ENCODE results near the gene SLX4. TPM values are rescaled to one million over a fixed set of nuclear protein-coding genes. Genes with fewer than 3 reads are reported as not detected.

SLX4 gene
- total RNA-seq, 1 donor from 2014 or later = 1.3 TPM

DNA sequence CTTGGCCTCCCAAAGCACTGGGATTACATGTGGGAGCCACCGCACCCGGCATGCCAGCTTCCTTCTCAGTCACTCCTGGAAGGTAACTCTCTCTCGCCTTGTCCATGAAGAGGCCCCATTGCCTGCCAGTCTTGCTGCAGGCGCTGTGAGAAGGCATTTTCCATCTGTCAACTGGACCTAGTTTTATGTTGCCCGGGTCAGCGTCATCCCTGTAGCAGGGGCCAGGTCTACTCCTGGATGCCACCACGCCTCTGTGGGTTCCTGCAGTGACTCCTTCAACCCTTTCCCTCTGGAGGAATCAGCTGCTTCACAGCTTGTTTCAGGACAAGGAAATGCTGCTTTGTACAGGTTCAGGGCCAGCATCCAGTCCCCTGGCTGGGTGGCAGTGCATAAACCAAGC is 31.6 kb downstream of the SLX4 start:
- H3K4me3 ChIP-seq (ENCODE audit: low read depth, low read length) = no peak overlapping the region
- no peaks in the 10 kb centered on the region for H3K36me3 ChIP-seq (ENCODE audit: control insufficient read depth, insufficient read depth, low read length)
- FAIRE-seq = no peak
- TF ChIP-seq CTCF (IDR thresholded peaks at IDR 0.05; ENCODE audit: insufficient read depth, low read length, severe bottlenecking) = no peak
- no peaks in the 10 kb centered on the region for H3K27me3 ChIP-seq (ENCODE audit: control insufficient read depth, insufficient read depth, low read length)
- no peak for DNase-seq (ENCODE audit: low read depth)

DNA sequence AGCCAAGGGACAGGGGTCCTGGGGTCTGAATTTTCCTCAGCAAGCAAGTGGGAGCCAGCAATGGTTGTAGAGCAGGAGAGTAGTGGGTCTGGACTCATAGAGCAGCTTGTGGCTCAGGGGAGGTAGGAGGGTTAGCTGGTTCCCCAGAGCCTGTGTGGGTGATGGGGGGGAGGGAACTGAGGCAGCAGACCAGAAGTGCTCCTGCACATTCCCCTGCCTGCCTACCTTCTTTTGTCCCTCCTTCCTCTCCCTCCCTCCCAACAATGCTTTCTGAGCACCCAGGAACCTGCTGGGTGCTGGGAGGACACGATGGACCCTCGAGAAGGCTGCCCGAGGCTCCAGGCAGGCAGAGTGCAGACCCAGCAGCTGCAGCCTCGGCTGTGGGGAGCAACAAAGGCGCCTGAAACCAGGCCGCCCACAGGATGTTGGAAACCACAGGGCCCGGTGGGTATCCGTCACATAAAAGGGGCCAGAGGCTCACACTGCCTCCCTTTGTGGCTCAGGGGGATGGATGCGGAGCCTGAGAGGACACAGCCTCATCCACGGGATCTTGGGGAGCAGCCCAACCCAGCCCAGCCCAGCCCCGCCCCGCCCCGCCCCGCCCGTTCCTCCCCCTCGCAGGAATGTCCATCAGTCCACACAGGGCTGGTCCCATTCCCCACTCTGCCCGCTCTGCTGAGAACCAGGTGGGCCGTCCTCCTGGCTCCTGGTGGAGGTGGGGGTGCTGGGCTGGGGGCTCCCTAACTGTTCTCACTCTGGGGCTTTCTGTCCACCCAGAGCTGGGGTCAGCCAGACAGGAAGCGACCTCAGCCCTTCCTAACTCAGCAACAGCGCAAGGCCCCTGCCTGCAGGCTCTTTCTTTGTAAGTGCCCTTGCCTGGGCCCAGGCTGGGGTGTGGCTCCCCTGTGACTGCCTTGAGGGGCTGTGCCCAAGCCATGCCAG is 32.5 kb downstream of the SLX4 start:
- Histone ChIP-seq H3K36me3 (ENCODE audit: control insufficient read depth, insufficient read depth, low read length) (no peaks in the 10 kb centered on the region), H3K27me3 (ENCODE audit: control insufficient read depth, insufficient read depth, low read length) (no peaks in the 10 kb centered on the region), H3K4me3 (ENCODE audit: low read depth, low read length) (no peak overlapping the region)
- DNase-seq (ENCODE audit: low read depth) = no peak
- TF ChIP-seq CTCF (IDR thresholded peaks at IDR 0.05; ENCODE audit: insufficient read depth, low read length, severe bottlenecking) = no peak
- FAIRE-seq = peak; percentile 32

DNA sequence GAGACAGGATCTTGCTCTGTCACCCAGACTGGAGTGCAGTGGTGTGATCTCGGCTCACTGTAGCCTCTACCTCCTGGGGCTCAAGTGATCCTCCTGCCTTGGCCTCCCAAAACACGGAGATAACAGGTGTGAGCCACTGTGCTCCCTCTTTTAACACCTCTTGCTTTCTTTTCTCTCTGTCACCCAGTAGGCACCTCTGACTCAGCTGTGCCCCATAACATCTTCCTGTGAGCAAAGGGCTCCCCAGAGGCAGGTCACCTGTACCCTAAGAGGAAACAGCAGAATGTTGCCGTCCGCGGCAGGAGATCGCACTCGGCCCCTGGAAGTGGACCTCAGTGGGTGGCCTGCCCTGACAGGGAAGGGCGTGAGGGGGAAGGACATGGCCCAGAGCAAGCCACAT is 33.3 kb downstream of the SLX4 start:
- Histone ChIP-seq H3K36me3 (ENCODE audit: control insufficient read depth, insufficient read depth, low read length) (no peaks in the 10 kb centered on the region), H3K4me3 (ENCODE audit: low read depth, low read length) (no peak overlapping the region), H3K27me3 (ENCODE audit: control insufficient read depth, insufficient read depth, low read length) (no peaks in the 10 kb centered on the region)
- DNase-seq (ENCODE audit: low read depth) (no peak), FAIRE-seq (no peak)
- TF ChIP-seq CTCF (IDR thresholded peaks at IDR 0.05; ENCODE audit: insufficient read depth, low read length, severe bottlenecking) = no peak

- no peak for FAIRE-seq
Observed at GRCh38 chr16:3577302-3577752, 34.1 kb downstream of the SLX4 start, which contains the start of gene NLRC3. TSS of gene NLRC3 (minus strand) at chr16:3577403. CDS start at chr16:3565036, 12,367 bp downstream.

GRCh38 chr16:3576211-3576610 is 35.2 kb downstream of the SLX4 start:
- FAIRE-seq (no peak), DNase-seq (ENCODE audit: low read depth) (no peak)
- Histone ChIP-seq H3K36me3 (ENCODE audit: control insufficient read depth, insufficient read depth, low read length) (no peaks in the 10 kb centered on the region), H3K4me3 (ENCODE audit: low read depth, low read length) (no peak overlapping the region), H3K27me3 (ENCODE audit: control insufficient read depth, insufficient read depth, low read length) (no peaks in the 10 kb centered on the region)
- no peak for TF ChIP-seq CTCF (IDR thresholded peaks at IDR 0.05; ENCODE audit: insufficient read depth, low read length, severe bottlenecking)

More at GRCh38 chr16:3577302-3577752, 34.1 kb downstream of the SLX4 start, which contains the start of gene NLRC3:
- no peaks in the 10 kb centered on the region for H3K36me3 ChIP-seq (ENCODE audit: control insufficient read depth, insufficient read depth, low read length)
- no peaks in the 10 kb centered on the region for H3K27me3 ChIP-seq (ENCODE audit: control insufficient read depth, insufficient read depth, low read length)
- no peak for DNase-seq (ENCODE audit: low read depth)
- no peak for TF ChIP-seq CTCF (IDR thresholded peaks at IDR 0.05; ENCODE audit: insufficient read depth, low read length, severe bottlenecking)
- no peak within 1 kb of the TSS for H3K4me3 ChIP-seq (ENCODE audit: low read depth, low read length)
